WTC11 (cell line): Measurements from ENCODE around the gene AMN. TPM values are rescaled to one million over a fixed set of nuclear protein-coding genes. Genes with fewer than 3 reads are reported as not detected.

Experiments
- ATAC-seq: fragments of 200-7000 bp; cut with Tn5 transposase; 2 replicates; pipeline ENCODE4 v1.10.0; 2021; ENCODE audit warnings: mild to moderate bottlenecking, moderate library complexity
- CTCF ChIA-PET: fragments of 300-600 bp; sonication (Branson Sonifier 250); formaldehyde crosslinking; loops from one replicate; lab custom pipeline; 2021; ENCODE audit warnings: antibody characterized with exemption; lab: Charles Lee
- POLR2A ChIA-PET: fragments of 350-600 bp; sonication (Branson Sonifier 250); formaldehyde crosslinking; loops from one replicate; lab custom pipeline; 2021; ENCODE audit warnings: antibody characterized with exemption; lab: Charles Lee
- DNase-seq: peaks from one replicate; pipeline ENCODE4 v3.0.0; 2021; ENCODE audit warnings: low spot score
- H3K27ac Mint-ChIP-seq: 2 replicates; pipeline ENCODE4 v1.8.0; 2021; ENCODE audit warnings: mixed read lengths
- H3K27me3 Mint-ChIP-seq: 2 replicates; pipeline ENCODE4 v1.8.0; 2021; ENCODE audit warnings: low read depth, mild to moderate bottlenecking, moderate library complexity, mixed read lengths
- H3K36me3 Mint-ChIP-seq: 2 replicates; pipeline ENCODE4 v1.8.0; 2021; ENCODE audit warnings: mixed read lengths
- H3K4me1 Mint-ChIP-seq: 2 replicates; pipeline ENCODE4 v1.8.0; 2022; ENCODE audit warnings: mixed read lengths
- H3K4me3 Mint-ChIP-seq: 2 replicates; pipeline ENCODE4 v1.8.0; 2021; ENCODE audit warnings: mild to moderate bottlenecking, moderate library complexity, mixed read lengths
- H3K9me3 Mint-ChIP-seq: 2 replicates; pipeline ENCODE4 v1.8.0; 2021; ENCODE audit warnings: mixed read lengths
- ATF2 ChIP-seq: sonication (generic); formaldehyde crosslinking; IDR thresholded peaks from 2 replicates; pipeline ENCODE4 v1.8.1; 2022; ENCODE audit warnings: low read depth, missing genetic modification reagents, borderline replicate concordance
- CTCF ChIP-seq: fragments of 200-600 bp; IDR thresholded peaks from 2 replicates; pipeline ENCODE4 v1.8.0; 2022; ENCODE audit warnings: antibody characterized with exemption
- EMX1 ChIP-seq: fragments of 250-450 bp; sonication (Bioruptor Pico); IDR thresholded peaks from 2 replicates; pipeline ENCODE4 v1.8.0; 2021; ENCODE audit warnings: mild to moderate bottlenecking
- FOXP1 ChIP-seq: sonication (generic); formaldehyde crosslinking; IDR thresholded peaks from 2 replicates; pipeline ENCODE4 v1.8.0; 2022; ENCODE audit warnings: missing genetic modification reagents, mild to moderate bottlenecking, moderate library complexity, borderline replicate concordance
- IRF2 ChIP-seq: sonication (generic); formaldehyde crosslinking; IDR thresholded peaks from 2 replicates; pipeline ENCODE4 v1.8.0; 2022; ENCODE audit warnings: low read depth, missing genetic modification reagents, borderline replicate concordance
- JAZF1 ChIP-seq: fragments of 250-450 bp; sonication (Bioruptor Pico); IDR thresholded peaks from 2 replicates; pipeline ENCODE4 v1.9.0; 2021; ENCODE audit warnings: moderate library complexity, mild to moderate bottlenecking, inconsistent platforms
- JUN ChIP-seq: sonication (generic); formaldehyde crosslinking; IDR thresholded peaks from 2 replicates; pipeline ENCODE4 v1.8.0; 2023; ENCODE audit warnings: mild to moderate bottlenecking, missing genetic modification reagents
- MLX ChIP-seq: sonication (generic); formaldehyde crosslinking; IDR thresholded peaks from 2 replicates; pipeline ENCODE4 v1.8.1; 2023; ENCODE audit warnings: mild to moderate bottlenecking, missing genetic modification reagents, moderate library complexity
- MXD4 ChIP-seq: fragments of 250-450 bp; sonication (Bioruptor Pico); IDR thresholded peaks from 2 replicates; pipeline ENCODE4 v1.8.0; 2021; ENCODE audit warnings: mild to moderate bottlenecking, moderate library complexity, borderline replicate concordance
- NFATC4 ChIP-seq: fragments of 250-450 bp; sonication (Bioruptor Pico); IDR thresholded peaks from 2 replicates; pipeline ENCODE4 v1.9.0; 2021; ENCODE audit warnings: mild to moderate bottlenecking
- NR2C2 ChIP-seq: sonication (generic); formaldehyde crosslinking; IDR thresholded peaks from 2 replicates; pipeline ENCODE4 v1.8.0; 2022; ENCODE audit warnings: mild to moderate bottlenecking, missing genetic modification reagents
- OVOL2 ChIP-seq: fragments of 250-450 bp; sonication (Bioruptor Pico); IDR thresholded peaks from 2 replicates; pipeline ENCODE4 v1.9.0; 2021; ENCODE audit warnings: mild to moderate bottlenecking, borderline replicate concordance
- PREB ChIP-seq: sonication (generic); formaldehyde crosslinking; IDR thresholded peaks from 2 replicates; pipeline ENCODE4 v1.8.1; 2022; ENCODE audit warnings: mild to moderate bottlenecking, missing genetic modification reagents, moderate library complexity, borderline replicate concordance
- PRRX2 ChIP-seq: fragments of 250-450 bp; sonication (Bioruptor Pico); IDR thresholded peaks from 2 replicates; pipeline ENCODE4 v1.8.0; 2021; ENCODE audit warnings: mild to moderate bottlenecking
- SOX15 ChIP-seq: fragments of 250-450 bp; sonication (Bioruptor Pico); IDR thresholded peaks from 2 replicates; pipeline ENCODE4 v1.9.0; 2021; ENCODE audit warnings: mild to moderate bottlenecking
- TP53 ChIP-seq: sonication (generic); formaldehyde crosslinking; IDR thresholded peaks from 2 replicates; pipeline ENCODE4 v1.8.1; 2023; ENCODE audit warnings: mild to moderate bottlenecking, missing genetic modification reagents
- ZBTB43 ChIP-seq: sonication (generic); formaldehyde crosslinking; IDR thresholded peaks from 2 replicates; pipeline ENCODE4 v1.8.1; 2023; ENCODE audit warnings: mild to moderate bottlenecking, missing genetic modification reagents
- ZNF281 ChIP-seq: sonication (generic); formaldehyde crosslinking; IDR thresholded peaks from 2 replicates; pipeline ENCODE4 v1.8.0; 2023; ENCODE audit warnings: mild to moderate bottlenecking, missing genetic modification reagents
- ZNF423 ChIP-seq: fragments of 250-450 bp; sonication (Bioruptor Pico); IDR thresholded peaks from 2 replicates; pipeline ENCODE4 v2.1.2; 2022; ENCODE audit warnings: mild to moderate bottlenecking, moderate library complexity
- ZNF425 ChIP-seq: fragments of 250-450 bp; sonication (Bioruptor Pico); conservative IDR thresholded peaks from 2 replicates; pipeline ENCODE4 v1.9.0; 2021; ENCODE audit warnings: mild to moderate bottlenecking
- total RNA-seq: library from RNA; stranded (reverse); gene quantifications from 3 replicates; pipeline ENCODE4 v1.2.3, GENCODE V29; 2021

The AMN gene
- total RNA-seq, 1 experiment from 2014 or later = 2.8 TPM

- Mint-ChIP-seq H3K4me3 (no peak overlapping the region), H3K36me3 (peaks cover 61% of the 10 kb centered on the region), H3K9me3 (no peaks in the 10 kb centered on the region)
- ATAC-seq = no peak
- TF ChIP-seq PREB (CRISPR knock-in tag) (no peak), PRRX2 (CRISPR knock-in tag) (no peak), ZNF281 (no peak), JAZF1 (no peak), ATF2 (no peak), ZNF425 (CRISPR knock-in tag) (no peak), IRF2 (CRISPR knock-in tag) (no peak), ZNF423 (CRISPR knock-in tag) (no peak), JUN (CRISPR knock-in tag) (no peak), OVOL2 (CRISPR knock-in tag) (no peak), ZBTB43 (CRISPR knock-in tag) (no peak), NFATC4 (CRISPR knock-in tag) (no peak), TP53 (CRISPR knock-in tag) (no peak), CTCF (no peak), NR2C2 (CRISPR knock-in tag) (no peak), EMX1 (CRISPR knock-in tag) (no peak), FOXP1 (CRISPR knock-in tag) (no peak), SOX15 (CRISPR knock-in tag) (no peak), MXD4 (CRISPR knock-in tag) (no peak), MLX (CRISPR knock-in tag) (no peak)
- TF ChIP-seq, all 79 proteins: peak for 0
- ChIA-PET POLR2A (no interaction called here), CTCF (no interaction called here)
- DNase-seq = no peak
- Mint-ChIP-seq H3K4me1 (no peaks in the 10 kb centered on the region), H3K27ac (no peak overlapping the region), H3K27me3 (no peaks in the 10 kb centered on the region; the same call in 1 of the 2 replicates)
Measured at GRCh38 chr14:102948698-102949061, 26.2 kb downstream of the AMN start.
